WTC11 (cell line): Measurements from ENCODE around the gene ASTN1. TPM values are rescaled to one million over a fixed set of nuclear protein-coding genes. Genes with fewer than 3 reads are reported as not detected.

ENCODE experiments used
- ATAC-seq: fragments of 200-7000 bp; cut with Tn5 transposase; 2 replicates; pipeline ENCODE4 v1.10.0; 2021; ENCODE audit warnings: mild to moderate bottlenecking, moderate library complexity
- CTCF ChIA-PET: fragments of 300-600 bp; sonication (Branson Sonifier 250); formaldehyde crosslinking; loops from one replicate; lab custom pipeline; 2021; ENCODE audit warnings: antibody characterized with exemption; lab: Charles Lee
- POLR2A ChIA-PET: fragments of 350-600 bp; sonication (Branson Sonifier 250); formaldehyde crosslinking; loops from one replicate; lab custom pipeline; 2021; ENCODE audit warnings: antibody characterized with exemption; lab: Charles Lee
- DNase-seq: peaks from one replicate; pipeline ENCODE4 v3.0.0; 2021; ENCODE audit warnings: low spot score
- H3K27ac Mint-ChIP-seq: 2 replicates; pipeline ENCODE4 v1.8.0; 2021; ENCODE audit warnings: mixed read lengths
- H3K27me3 Mint-ChIP-seq: 2 replicates; pipeline ENCODE4 v1.8.0; 2021; ENCODE audit warnings: low read depth, mild to moderate bottlenecking, moderate library complexity, mixed read lengths
- H3K36me3 Mint-ChIP-seq: 2 replicates; pipeline ENCODE4 v1.8.0; 2021; ENCODE audit warnings: mixed read lengths
- H3K4me1 Mint-ChIP-seq: 2 replicates; pipeline ENCODE4 v1.8.0; 2022; ENCODE audit warnings: mixed read lengths
- H3K4me3 Mint-ChIP-seq: 2 replicates; pipeline ENCODE4 v1.8.0; 2021; ENCODE audit warnings: mild to moderate bottlenecking, moderate library complexity, mixed read lengths
- H3K9me3 Mint-ChIP-seq: 2 replicates; pipeline ENCODE4 v1.8.0; 2021; ENCODE audit warnings: mixed read lengths
- CDX4 ChIP-seq: fragments of 250-450 bp; sonication (Bioruptor Pico); IDR thresholded peaks from 2 replicates; pipeline ENCODE4 v1.9.0; 2021; ENCODE audit warnings: moderate library complexity, mild to moderate bottlenecking, inconsistent platforms, borderline replicate concordance
- ETV6 ChIP-seq: sonication (generic); formaldehyde crosslinking; IDR thresholded peaks from 2 replicates; pipeline ENCODE4 v1.8.1; 2022; ENCODE audit warnings: mild to moderate bottlenecking, missing genetic modification reagents
- FOXP1 ChIP-seq: sonication (generic); formaldehyde crosslinking; IDR thresholded peaks from 2 replicates; pipeline ENCODE4 v1.8.0; 2022; ENCODE audit warnings: missing genetic modification reagents, mild to moderate bottlenecking, moderate library complexity, borderline replicate concordance
- GABPB1 ChIP-seq: sonication (generic); formaldehyde crosslinking; IDR thresholded peaks from 2 replicates; pipeline ENCODE4 v1.8.1; 2023; ENCODE audit warnings: mild to moderate bottlenecking, missing genetic modification reagents
- HMGA2 ChIP-seq: fragments of 250-450 bp; sonication (Bioruptor Pico); IDR thresholded peaks from 2 replicates; pipeline ENCODE4 v1.4.0; 2021; ENCODE audit warnings: mild to moderate bottlenecking, moderate library complexity
- IRF1 ChIP-seq: sonication (generic); formaldehyde crosslinking; IDR thresholded peaks from 2 replicates; pipeline ENCODE4 v1.8.0; 2023; ENCODE audit warnings: missing genetic modification reagents
- JUN ChIP-seq: sonication (generic); formaldehyde crosslinking; IDR thresholded peaks from 2 replicates; pipeline ENCODE4 v1.8.0; 2023; ENCODE audit warnings: mild to moderate bottlenecking, missing genetic modification reagents
- MLX ChIP-seq: sonication (generic); formaldehyde crosslinking; IDR thresholded peaks from 2 replicates; pipeline ENCODE4 v1.8.1; 2023; ENCODE audit warnings: mild to moderate bottlenecking, missing genetic modification reagents, moderate library complexity
- MXD4 ChIP-seq: fragments of 250-450 bp; sonication (Bioruptor Pico); IDR thresholded peaks from 2 replicates; pipeline ENCODE4 v1.8.0; 2021; ENCODE audit warnings: mild to moderate bottlenecking, moderate library complexity, borderline replicate concordance
- PRRX2 ChIP-seq: fragments of 250-450 bp; sonication (Bioruptor Pico); IDR thresholded peaks from 2 replicates; pipeline ENCODE4 v1.8.0; 2021; ENCODE audit warnings: mild to moderate bottlenecking
- RELA ChIP-seq: sonication (generic); formaldehyde crosslinking; IDR thresholded peaks from 2 replicates; pipeline ENCODE4 v1.8.1; 2022; ENCODE audit warnings: missing genetic modification reagents, mild to moderate bottlenecking, borderline replicate concordance
- SMAD4 ChIP-seq: sonication (generic); formaldehyde crosslinking; IDR thresholded peaks from 2 replicates; pipeline ENCODE4 v1.8.0; 2022; ENCODE audit warnings: mild to moderate bottlenecking, missing genetic modification reagents
- ZNF121 ChIP-seq: sonication (generic); formaldehyde crosslinking; IDR thresholded peaks from 2 replicates; pipeline ENCODE4 v1.8.0; 2023; ENCODE audit warnings: missing genetic modification reagents
- ZNF232 ChIP-seq: sonication (generic); formaldehyde crosslinking; IDR thresholded peaks from 2 replicates; pipeline ENCODE4 v1.8.0; 2022; ENCODE audit warnings: mild to moderate bottlenecking, missing genetic modification reagents
- ZNF263 ChIP-seq: sonication (generic); formaldehyde crosslinking; IDR thresholded peaks from 2 replicates; pipeline ENCODE4 v1.8.1; 2022; ENCODE audit warnings: low read depth, mild to moderate bottlenecking, moderate library complexity, missing genetic modification reagents
- ZNF423 ChIP-seq: fragments of 250-450 bp; sonication (Bioruptor Pico); IDR thresholded peaks from 2 replicates; pipeline ENCODE4 v2.1.2; 2022; ENCODE audit warnings: mild to moderate bottlenecking, moderate library complexity
- ZNF671 ChIP-seq: fragments of 250-450 bp; sonication (Bioruptor Pico); IDR thresholded peaks from 2 replicates; pipeline ENCODE4 v1.8.0; 2021; ENCODE audit warnings: mild to moderate bottlenecking
- total RNA-seq: library from RNA; stranded (reverse); gene quantifications from 3 replicates; pipeline ENCODE4 v1.2.3, GENCODE V29; 2021
- TF ChIP-seq, protein P1 (sequence below): sonication (generic); formaldehyde crosslinking; IDR thresholded peaks from 2 replicates; pipeline ENCODE4 v1.8.1; 2023; ENCODE audit warnings: mild to moderate bottlenecking, missing genetic modification reagents, moderate library complexity
- TF ChIP-seq, protein P2 (sequence below): fragments of 250-450 bp; sonication (Bioruptor Pico); IDR thresholded peaks from 2 replicates; pipeline ENCODE4 v1.8.0; 2021; ENCODE audit warnings: mild to moderate bottlenecking
- TF ChIP-seq, protein P3 (sequence below): fragments of 250-450 bp; sonication (Bioruptor Pico); IDR thresholded peaks from 2 replicates; pipeline ENCODE4 v1.9.0; 2021; ENCODE audit warnings: mild to moderate bottlenecking

Gene ASTN1
- total RNA-seq, 1 experiment from 2014 or later: 3.4 TPM

- CTCF ChIA-PET: no interaction called here
- no peak for DNase-seq
- H3K4me3 Mint-ChIP-seq: no peak overlapping the region
These were observed 335.3 kb downstream of the ASTN1 start for GRCh38 chr1:176829261-176829660.

DNA sequence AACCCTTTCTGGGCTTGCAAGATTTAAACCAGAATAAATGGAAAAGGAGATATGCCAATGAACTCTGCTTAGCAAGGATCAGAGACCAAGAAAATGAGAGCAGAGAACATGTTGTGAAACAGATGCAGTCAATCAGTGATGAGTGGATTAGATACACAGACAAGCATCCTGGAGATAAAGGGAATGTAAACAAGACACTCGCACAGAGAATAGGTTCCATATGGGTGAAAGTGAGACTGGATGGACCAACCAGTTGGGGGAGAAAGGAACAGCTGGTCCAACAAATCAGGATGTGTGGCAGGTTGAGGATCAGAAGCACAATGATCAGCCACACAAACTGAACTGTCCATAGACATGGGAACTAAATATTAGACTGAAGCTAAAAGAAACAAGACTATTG is 338.2 kb downstream of the ASTN1 start:
- no peak for ATAC-seq

More at GRCh38 chr1:176829261-176829660, 335.3 kb downstream of the ASTN1 start:
- peak; percentile 43 for ATAC-seq
- Mint-ChIP-seq H3K9me3 (peaks cover 3% of the 10 kb centered on the region; the same call in 1 of the 2 replicates), H3K27me3 (no peaks in the 10 kb centered on the region), H3K27ac (no peak overlapping the region), H3K4me1 (no peaks in the 10 kb centered on the region), H3K36me3 (no peaks in the 10 kb centered on the region)
- TF ChIP-seq ETV6 (CRISPR knock-in tag): no peak
- TF ChIP-seq SMAD4: no peak
- peak; percentile 70 for TF ChIP-seq ZNF121
- TF ChIP-seq, protein P1, sequence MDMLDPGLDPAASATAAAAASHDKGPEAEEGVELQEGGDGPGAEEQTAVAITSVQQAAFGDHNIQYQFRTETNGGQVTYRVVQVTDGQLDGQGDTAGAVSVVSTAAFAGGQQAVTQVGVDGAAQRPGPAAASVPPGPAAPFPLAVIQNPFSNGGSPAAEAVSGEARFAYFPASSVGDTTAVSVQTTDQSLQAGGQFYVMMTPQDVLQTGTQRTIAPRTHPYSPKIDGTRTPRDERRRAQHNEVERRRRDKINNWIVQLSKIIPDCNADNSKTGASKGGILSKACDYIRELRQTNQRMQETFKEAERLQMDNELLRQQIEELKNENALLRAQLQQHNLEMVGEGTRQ (CRISPR knock-in tag): no peak
- TF ChIP-seq JUN (CRISPR knock-in tag): no peak
- POLR2A ChIA-PET: no interaction called here

More for the DNA sequence above, 338.2 kb downstream of the ASTN1 start:
- no peak overlapping the region for H3K4me3 Mint-ChIP-seq
- H3K4me1 Mint-ChIP-seq: no peaks in the 10 kb centered on the region
- no peak for DNase-seq
- H3K9me3 Mint-ChIP-seq: peaks cover 3% of the 10 kb centered on the region; the same call in 1 of the 2 replicates
- no peaks in the 10 kb centered on the region for H3K36me3 Mint-ChIP-seq
- no peak overlapping the region for H3K27ac Mint-ChIP-seq
- ChIA-PET CTCF (no interaction called here), POLR2A (no interaction called here)
- TF ChIP-seq GABPB1 (no peak), RELA (CRISPR knock-in tag) (no peak), IRF1 (no peak), ZNF263 (CRISPR knock-in tag) (no peak), ZNF671 (no peak), ZNF232 (CRISPR knock-in tag) (no peak), MLX (CRISPR knock-in tag) (no peak), CDX4 (CRISPR knock-in tag) (no peak), ZNF423 (no peak), PRRX2 (CRISPR knock-in tag) (no peak), HMGA2 (CRISPR knock-in tag) (no peak), MXD4 (CRISPR knock-in tag) (no peak), FOXP1 (no peak)
- TF ChIP-seq, protein P2, sequence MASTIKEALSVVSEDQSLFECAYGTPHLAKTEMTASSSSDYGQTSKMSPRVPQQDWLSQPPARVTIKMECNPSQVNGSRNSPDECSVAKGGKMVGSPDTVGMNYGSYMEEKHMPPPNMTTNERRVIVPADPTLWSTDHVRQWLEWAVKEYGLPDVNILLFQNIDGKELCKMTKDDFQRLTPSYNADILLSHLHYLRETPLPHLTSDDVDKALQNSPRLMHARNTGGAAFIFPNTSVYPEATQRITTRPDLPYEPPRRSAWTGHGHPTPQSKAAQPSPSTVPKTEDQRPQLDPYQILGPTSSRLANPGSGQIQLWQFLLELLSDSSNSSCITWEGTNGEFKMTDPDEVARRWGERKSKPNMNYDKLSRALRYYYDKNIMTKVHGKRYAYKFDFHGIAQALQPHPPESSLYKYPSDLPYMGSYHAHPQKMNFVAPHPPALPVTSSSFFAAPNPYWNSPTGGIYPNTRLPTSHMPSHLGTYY: no peak
- TF ChIP-seq, protein P3, sequence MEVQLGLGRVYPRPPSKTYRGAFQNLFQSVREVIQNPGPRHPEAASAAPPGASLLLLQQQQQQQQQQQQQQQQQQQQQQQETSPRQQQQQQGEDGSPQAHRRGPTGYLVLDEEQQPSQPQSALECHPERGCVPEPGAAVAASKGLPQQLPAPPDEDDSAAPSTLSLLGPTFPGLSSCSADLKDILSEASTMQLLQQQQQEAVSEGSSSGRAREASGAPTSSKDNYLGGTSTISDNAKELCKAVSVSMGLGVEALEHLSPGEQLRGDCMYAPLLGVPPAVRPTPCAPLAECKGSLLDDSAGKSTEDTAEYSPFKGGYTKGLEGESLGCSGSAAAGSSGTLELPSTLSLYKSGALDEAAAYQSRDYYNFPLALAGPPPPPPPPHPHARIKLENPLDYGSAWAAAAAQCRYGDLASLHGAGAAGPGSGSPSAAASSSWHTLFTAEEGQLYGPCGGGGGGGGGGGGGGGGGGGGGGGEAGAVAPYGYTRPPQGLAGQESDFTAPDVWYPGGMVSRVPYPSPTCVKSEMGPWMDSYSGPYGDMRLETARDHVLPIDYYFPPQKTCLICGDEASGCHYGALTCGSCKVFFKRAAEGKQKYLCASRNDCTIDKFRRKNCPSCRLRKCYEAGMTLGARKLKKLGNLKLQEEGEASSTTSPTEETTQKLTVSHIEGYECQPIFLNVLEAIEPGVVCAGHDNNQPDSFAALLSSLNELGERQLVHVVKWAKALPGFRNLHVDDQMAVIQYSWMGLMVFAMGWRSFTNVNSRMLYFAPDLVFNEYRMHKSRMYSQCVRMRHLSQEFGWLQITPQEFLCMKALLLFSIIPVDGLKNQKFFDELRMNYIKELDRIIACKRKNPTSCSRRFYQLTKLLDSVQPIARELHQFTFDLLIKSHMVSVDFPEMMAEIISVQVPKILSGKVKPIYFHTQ: no peak
- no peaks in the 10 kb centered on the region for H3K27me3 Mint-ChIP-seq
